Cerebellar nuclear complex (tissue), 1 donor: ENCODE data around the gene GPR37L1.
"Not testable (repeated sequence)": the region's sequence is repeated elsewhere in the genome, so short reads cannot be mapped to it uniquely, and the experiment has no call there.

Experiments
- DNase-seq, 2 experiments: peaks; one replicate each; lab custom pipeline; 2025; lab: John Stamatoyannopoulos, UW

The GPR37L1 gene

GRCh38 chr1:202107801-202108731, 14.7 kb upstream of the GPR37L1 start:
- DNase-seq = no peak

- no peak for DNase-seq
Measured at GRCh38 chr1:202110977-202111376, 11.7 kb upstream of the GPR37L1 start.

- DNase-seq = not testable (repeated sequence)
Measured at GRCh38 chr1:202111589-202111988, 11.1 kb upstream of the GPR37L1 start.

- DNase-seq = no peak
Measured at GRCh38 chr1:202112859-202113689, 9.6 kb upstream of the GPR37L1 start.

GRCh38 chr1:202113690-202114300, 8.9 kb upstream of the GPR37L1 start:
- no peak for DNase-seq

- no peak for DNase-seq
Measured at GRCh38 chr1:202116287-202116686, 6.4 kb upstream of the GPR37L1 start.

GRCh38 chr1:202117898-202118371, 4.8 kb upstream of the GPR37L1 start:
- DNase-seq = no peak

GRCh38 chr1:202121006-202121405, 1.7 kb upstream of the GPR37L1 start:
- DNase-seq = no peak

GRCh38 chr1:202123336-202123813, 658 bp downstream of the GPR37L1 start:
- no peak for DNase-seq

GRCh38 chr1:202124142-202124541, 1.4 kb downstream of the GPR37L1 start:
- no peak for DNase-seq

- no peak for DNase-seq
Measured at GRCh38 chr1:202125611-202126010, 2.9 kb downstream of the GPR37L1 start.

- DNase-seq = no peak
Measured at GRCh38 chr1:202126426-202126825, 3.7 kb downstream of the GPR37L1 start.

- DNase-seq = no peak
Measured at GRCh38 chr1:202127061-202127460, 4.3 kb downstream of the GPR37L1 start.

GRCh38 chr1:202127836-202128622, 5.3 kb downstream of the GPR37L1 start:
- no peak for DNase-seq

GRCh38 chr1:202129453-202130296, 7.0 kb downstream of the GPR37L1 start:
- no peak for DNase-seq

GRCh38 chr1:202130297-202130721, 7.6 kb downstream of the GPR37L1 start:
- DNase-seq = no peak

GRCh38 chr1:202130816-202131522, 8.3 kb downstream of the GPR37L1 start:
- DNase-seq = no peak

GRCh38 chr1:202131956-202132821, 9.5 kb downstream of the GPR37L1 start:
- DNase-seq = peak in 1 of 2 experiments; percentile 69

GRCh38 chr1:202133001-202133400, 10.3 kb downstream of the GPR37L1 start:
- no peak for DNase-seq
